T-helper 1 cell treated with Interleukin-12 subunit alpha and Interleukin-12 subunit beta and Interleukin-4 antibody, amounts not matched to agents 30 μg/mL and 1 μg/mL, for 36 hours (primary cell): ENCODE measurements around the gene SLPI.

Experiments
- H3K27ac Mint-ChIP-seq: one replicate; pipeline ENCODE4 v1.8.0; 2021; ENCODE audit warnings: mild to moderate bottlenecking, mixed read lengths
- H3K27me3 Mint-ChIP-seq: one replicate; pipeline ENCODE4 v1.8.0; 2021; ENCODE audit warnings: low read depth, mixed read lengths
- H3K36me3 Mint-ChIP-seq: one replicate; pipeline ENCODE4 v1.8.0; 2021; ENCODE audit warnings: low read depth, mixed read lengths
- H3K4me1 Mint-ChIP-seq: one replicate; pipeline ENCODE4 v1.8.0; 2021; ENCODE audit warnings: low read depth, mixed read lengths
- H3K4me3 Mint-ChIP-seq: one replicate; pipeline ENCODE4 v1.8.0; 2021; ENCODE audit warnings: mild to moderate bottlenecking, moderate library complexity, mixed read lengths
- H3K9me3 Mint-ChIP-seq: one replicate; pipeline ENCODE4 v1.8.0; 2021; ENCODE audit warnings: mixed read lengths

The SLPI gene

DNA sequence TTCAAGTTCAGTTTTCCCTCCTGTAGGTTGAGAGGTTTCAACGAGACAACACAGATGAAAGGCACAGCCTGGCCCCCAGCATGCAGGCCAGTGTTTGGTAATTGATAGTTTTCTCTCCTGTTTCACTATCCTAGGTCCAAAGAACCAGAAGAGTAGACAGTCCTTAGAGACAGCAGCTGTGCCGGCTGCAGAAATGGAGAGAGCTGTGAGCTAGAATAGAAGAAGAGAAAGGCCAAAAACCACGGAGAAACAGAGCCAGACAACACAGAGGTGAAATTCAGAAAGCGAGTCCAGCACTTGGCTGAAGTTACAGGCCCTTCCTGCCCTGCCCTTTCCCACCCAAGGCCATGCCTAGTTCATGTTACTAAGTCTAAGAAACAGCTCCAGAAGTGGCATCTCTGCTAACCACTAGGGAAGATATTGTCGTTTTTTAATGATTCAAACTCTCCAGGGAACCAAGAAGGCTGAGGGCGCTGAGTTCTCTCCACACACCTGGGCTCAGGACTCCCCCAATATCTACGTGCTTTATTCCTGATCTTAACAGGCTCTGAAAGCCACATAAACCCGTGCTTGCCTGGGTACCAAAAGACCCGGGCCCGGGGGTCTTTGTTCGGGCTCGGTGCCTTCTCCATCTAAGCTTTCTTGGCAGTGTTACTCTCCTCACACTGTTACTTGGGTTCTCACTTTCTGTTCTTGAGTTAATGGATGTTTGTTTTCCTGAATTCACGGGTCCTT, 35.7 kb upstream of the SLPI start:
- peaks cover 4% of the 10 kb centered on the region for H3K36me3 Mint-ChIP-seq
- no peak overlapping the region for H3K27ac Mint-ChIP-seq
- H3K9me3 Mint-ChIP-seq, result no peaks in the 10 kb centered on the region
- peaks cover 12% of the 10 kb centered on the region for H3K4me1 Mint-ChIP-seq
- no peak overlapping the region for H3K4me3 Mint-ChIP-seq
- H3K27me3 Mint-ChIP-seq, result peaks cover 48% of the 10 kb centered on the region

- Mint-ChIP-seq H3K4me1 (peaks cover 10% of the 10 kb centered on the region), H3K27me3 (peaks cover 48% of the 10 kb centered on the region), H3K27ac (no peak overlapping the region), H3K36me3 (no peaks in the 10 kb centered on the region), H3K4me3 (no peak overlapping the region), H3K9me3 (no peaks in the 10 kb centered on the region)
Measured at GRCh38 chr20:45288860-45289259, 34.5 kb upstream of the SLPI start.

- no peaks in the 10 kb centered on the region for H3K36me3 Mint-ChIP-seq
- no peaks in the 10 kb centered on the region for H3K9me3 Mint-ChIP-seq
- no peak overlapping the region for H3K27ac Mint-ChIP-seq
- peaks cover 46% of the 10 kb centered on the region for H3K27me3 Mint-ChIP-seq
- peaks cover 8% of the 10 kb centered on the region for H3K4me1 Mint-ChIP-seq
- no peak overlapping the region for H3K4me3 Mint-ChIP-seq
Measured at GRCh38 chr20:45288376-45288775, 34.0 kb upstream of the SLPI start.

GRCh38 chr20:45283551-45284057, 29.2 kb upstream of the SLPI start:
- Mint-ChIP-seq H3K27ac (no peak overlapping the region), H3K27me3 (peaks cover 27% of the 10 kb centered on the region), H3K36me3 (no peaks in the 10 kb centered on the region), H3K4me1 (no peaks in the 10 kb centered on the region), H3K9me3 (no peaks in the 10 kb centered on the region), H3K4me3 (no peak overlapping the region)

- no peaks in the 10 kb centered on the region for H3K4me1 Mint-ChIP-seq
- no peaks in the 10 kb centered on the region for H3K36me3 Mint-ChIP-seq
- H3K9me3 Mint-ChIP-seq, result no peaks in the 10 kb centered on the region
- H3K27me3 Mint-ChIP-seq, result peaks cover 26% of the 10 kb centered on the region
- no peak overlapping the region for H3K27ac Mint-ChIP-seq
- H3K4me3 Mint-ChIP-seq, result no peak overlapping the region
Measured at GRCh38 chr20:45282700-45283550, 28.6 kb upstream of the SLPI start.

- no peak overlapping the region for H3K27ac Mint-ChIP-seq
- no peaks in the 10 kb centered on the region for H3K4me1 Mint-ChIP-seq
- H3K36me3 Mint-ChIP-seq, result no peaks in the 10 kb centered on the region
- H3K9me3 Mint-ChIP-seq, result no peaks in the 10 kb centered on the region
- H3K4me3 Mint-ChIP-seq, result no peak overlapping the region
- H3K27me3 Mint-ChIP-seq, result peaks cover 35% of the 10 kb centered on the region
Measured at GRCh38 chr20:45279992-45280391, 25.6 kb upstream of the SLPI start.

DNA sequence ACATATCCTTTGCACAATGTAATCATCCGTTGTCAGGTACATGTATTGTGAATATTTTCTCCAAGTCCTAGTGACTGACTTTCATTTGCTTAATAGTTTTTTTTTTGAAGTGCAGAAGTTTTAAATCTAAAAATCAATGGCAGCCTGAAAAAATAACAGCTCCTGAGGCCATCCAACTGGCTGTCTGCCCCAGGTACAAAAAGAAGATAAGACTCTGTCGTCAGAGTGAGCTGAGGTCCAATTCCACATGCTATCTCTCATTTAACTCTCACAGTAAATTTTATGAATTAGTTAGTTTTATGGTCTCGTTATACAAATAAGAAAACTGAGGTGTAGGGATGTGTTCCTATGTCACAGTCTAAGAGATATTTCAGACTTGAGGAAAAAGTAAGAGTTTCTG, 21.0 kb upstream of the SLPI start:
- Mint-ChIP-seq H3K4me1 (no peaks in the 10 kb centered on the region), H3K27ac (no peak overlapping the region), H3K27me3 (peaks cover 71% of the 10 kb centered on the region), H3K4me3 (no peak overlapping the region), H3K9me3 (no peaks in the 10 kb centered on the region), H3K36me3 (no peaks in the 10 kb centered on the region)

GRCh38 chr20:45269754-45270270, 15.4 kb upstream of the SLPI start:
- Mint-ChIP-seq H3K27ac (no peak overlapping the region), H3K27me3 (peaks cover 66% of the 10 kb centered on the region)

DNA sequence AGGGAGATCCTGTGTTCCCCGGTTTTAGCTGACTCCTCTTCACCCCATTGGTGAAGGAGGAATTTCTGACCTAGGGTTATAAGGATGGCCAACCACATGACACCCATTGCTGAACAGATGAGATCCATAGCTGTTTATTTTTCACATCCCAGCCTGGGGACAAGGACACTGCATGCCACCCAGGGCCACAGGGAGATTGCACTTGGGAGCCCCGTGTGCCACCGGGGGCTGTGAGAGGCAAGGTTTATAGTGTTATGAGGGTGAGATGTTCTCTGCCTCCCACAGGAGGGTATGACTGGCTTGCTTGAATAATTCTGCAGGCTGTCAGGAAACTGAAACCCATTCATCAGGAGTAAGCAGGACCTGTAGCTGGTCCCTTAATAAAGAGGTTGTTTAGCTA, 14.7 kb upstream of the SLPI start:
- peaks cover 60% of the 10 kb centered on the region for H3K27me3 Mint-ChIP-seq
- H3K27ac Mint-ChIP-seq, result no peak overlapping the region
- no peak overlapping the region for H3K4me3 Mint-ChIP-seq
- peaks cover 1% of the 10 kb centered on the region for H3K4me1 Mint-ChIP-seq
- H3K36me3 Mint-ChIP-seq, result no peaks in the 10 kb centered on the region
- no peaks in the 10 kb centered on the region for H3K9me3 Mint-ChIP-seq

More at GRCh38 chr20:45269754-45270270, 15.4 kb upstream of the SLPI start:
- H3K4me1 Mint-ChIP-seq, result peaks cover 1% of the 10 kb centered on the region
- no peaks in the 10 kb centered on the region for H3K9me3 Mint-ChIP-seq
- H3K36me3 Mint-ChIP-seq, result no peaks in the 10 kb centered on the region
- no peak overlapping the region for H3K4me3 Mint-ChIP-seq

DNA sequence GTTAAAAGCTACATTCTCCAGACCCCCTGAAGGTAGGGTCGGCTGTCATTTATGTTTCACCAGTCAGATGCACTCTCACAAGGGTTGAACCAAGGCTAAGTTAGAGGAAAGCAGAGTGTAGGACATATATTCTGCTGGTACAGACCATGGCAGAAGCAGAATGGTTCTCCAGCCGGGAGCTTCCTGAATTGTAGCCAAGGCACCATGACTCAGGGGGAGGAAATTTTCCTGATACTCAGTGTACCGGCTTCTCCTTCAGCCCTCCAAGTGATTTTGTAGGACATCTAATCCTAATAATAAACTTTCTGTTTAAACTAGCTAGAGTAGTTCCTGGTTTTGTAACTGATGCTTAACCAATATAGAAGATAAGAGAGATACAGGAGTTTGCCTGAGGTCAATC, 14.2 kb upstream of the SLPI start:
- Mint-ChIP-seq H3K27ac (no peak overlapping the region), H3K9me3 (no peaks in the 10 kb centered on the region), H3K4me1 (peaks cover 1% of the 10 kb centered on the region), H3K4me3 (no peak overlapping the region), H3K36me3 (no peaks in the 10 kb centered on the region), H3K27me3 (peaks cover 57% of the 10 kb centered on the region)

GRCh38 chr20:45266977-45267376, 12.6 kb upstream of the SLPI start:
- H3K27ac Mint-ChIP-seq, result no peak overlapping the region
- H3K36me3 Mint-ChIP-seq, result no peaks in the 10 kb centered on the region
- H3K4me3 Mint-ChIP-seq, result no peak overlapping the region
- H3K27me3 Mint-ChIP-seq, result peaks cover 54% of the 10 kb centered on the region
- H3K9me3 Mint-ChIP-seq, result no peaks in the 10 kb centered on the region
- H3K4me1 Mint-ChIP-seq, result peaks cover 1% of the 10 kb centered on the region

DNA sequence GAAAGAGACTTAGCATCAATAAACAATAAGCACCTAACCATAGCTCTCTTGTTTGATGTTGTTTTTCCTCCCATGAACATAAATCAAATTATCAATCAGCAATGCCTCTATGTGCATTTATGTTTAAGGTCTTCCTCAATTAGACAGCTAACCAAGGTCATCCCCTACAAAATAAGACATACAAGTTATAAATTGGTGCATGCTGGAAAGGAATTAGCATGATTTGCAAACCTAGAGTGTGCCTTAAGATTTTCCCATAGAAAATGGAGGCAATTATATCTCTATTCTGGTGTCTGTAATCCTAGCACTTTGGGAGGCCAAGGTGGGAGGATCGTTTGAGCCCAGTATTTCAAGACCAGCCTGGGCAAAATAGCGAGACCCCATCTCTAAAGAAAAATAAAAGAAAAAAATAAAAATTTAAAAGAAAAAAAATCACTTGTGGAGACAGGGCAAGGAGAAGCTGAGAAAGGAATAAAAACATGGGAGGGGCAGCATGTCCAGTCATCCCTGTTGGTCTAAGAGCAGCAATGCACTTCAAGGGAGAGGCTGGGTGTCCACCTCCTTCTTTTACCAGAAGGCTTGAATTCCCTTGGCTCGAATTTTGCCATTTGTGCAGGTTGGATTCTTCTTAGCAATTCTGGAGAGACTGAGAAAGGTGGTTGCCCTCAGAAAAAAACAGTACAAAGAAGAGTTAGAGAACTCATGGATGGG, 9.3 kb upstream of the SLPI start:
- no peak overlapping the region for H3K27ac Mint-ChIP-seq
- H3K27me3 Mint-ChIP-seq, result peaks cover 45% of the 10 kb centered on the region
- H3K4me3 Mint-ChIP-seq, result no peak overlapping the region
- peaks cover 1% of the 10 kb centered on the region for H3K4me1 Mint-ChIP-seq
- no peaks in the 10 kb centered on the region for H3K9me3 Mint-ChIP-seq
- H3K36me3 Mint-ChIP-seq, result no peaks in the 10 kb centered on the region

DNA sequence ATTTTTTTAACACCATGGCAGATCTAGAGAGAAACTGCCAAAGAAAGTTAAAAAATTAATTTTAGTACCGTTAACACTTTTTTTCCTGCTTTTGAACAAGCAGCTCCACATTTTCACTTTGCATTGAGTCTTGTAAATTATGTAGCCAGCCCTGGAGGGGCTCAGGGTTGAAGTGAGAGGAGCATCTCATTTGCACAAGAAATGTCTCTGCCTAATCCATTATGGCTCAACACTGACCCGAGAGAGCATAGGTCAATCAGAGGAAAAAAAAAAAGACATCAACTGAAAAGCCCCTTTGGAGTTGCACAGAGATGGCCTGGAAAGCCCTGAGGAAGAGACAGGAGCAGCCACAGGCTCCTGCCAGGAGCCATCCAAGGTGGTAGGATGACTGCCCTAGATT, 4.3 kb upstream of the SLPI start:
- no peaks in the 10 kb centered on the region for H3K36me3 Mint-ChIP-seq
- peaks cover 8% of the 10 kb centered on the region for H3K4me1 Mint-ChIP-seq
- no peak overlapping the region for H3K27ac Mint-ChIP-seq
- H3K27me3 Mint-ChIP-seq, result peaks cover 22% of the 10 kb centered on the region
- no peaks in the 10 kb centered on the region for H3K9me3 Mint-ChIP-seq
- no peak overlapping the region for H3K4me3 Mint-ChIP-seq

DNA sequence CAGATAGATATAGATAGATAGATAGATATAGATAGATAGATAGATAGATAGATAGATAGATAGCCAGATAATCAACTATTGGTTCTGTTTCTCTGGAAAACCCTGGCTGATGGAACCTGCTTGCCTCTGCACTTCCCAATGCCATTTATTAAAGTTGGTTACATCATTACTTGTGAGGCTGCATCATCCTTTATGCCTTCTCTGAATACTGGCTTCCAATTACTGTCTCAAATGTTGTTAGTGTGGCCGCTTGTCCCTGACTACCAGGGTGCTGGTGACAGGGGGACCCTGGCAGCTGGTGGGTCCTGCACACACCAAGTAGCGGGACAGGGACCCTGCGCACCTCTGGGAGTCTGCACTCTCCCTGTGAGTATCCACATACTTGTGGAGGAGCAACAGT, 3.9 kb upstream of the SLPI start:
- H3K27ac Mint-ChIP-seq, result no peak overlapping the region
- peaks cover 8% of the 10 kb centered on the region for H3K4me1 Mint-ChIP-seq
- H3K4me3 Mint-ChIP-seq, result no peak overlapping the region
- no peaks in the 10 kb centered on the region for H3K36me3 Mint-ChIP-seq
- H3K27me3 Mint-ChIP-seq, result peaks cover 22% of the 10 kb centered on the region
- H3K9me3 Mint-ChIP-seq, result no peaks in the 10 kb centered on the region
